Keratinocyte (primary cell): Measurements from ENCODE around the gene CTDSP2.

Experiments
- CTCF ChIP-seq, 3 experiments: IDR thresholded peaks in 1 of 3; conservative IDR thresholded peaks in 1 of 3; optimal IDR thresholded peaks in 1 of 3; 2 replicates in 2 of 3; 3 replicates in 1 of 3; pipeline versions ENCODE3 to v1.5.1; 2011; ENCODE audit warnings: low read length in 3 of 3, mild to moderate bottlenecking in 3 of 3, moderate library complexity in 2 of 3, control low read depth in 1 of 3, inconsistent platforms in 1 of 3; ENCODE audit not compliant: insufficient read depth in 2 of 3; ENCODE audit errors: extremely low read depth in 1 of 3
- EZH2 ChIP-seq: IDR thresholded peaks from one replicate; pipeline ENCODE4 v1.6.1; 2012; ENCODE audit warnings: inconsistent platforms, mild to moderate bottlenecking, low read length, moderate library complexity

GRCh38 chr12:57890191-57891115 is 43.9 kb upstream of the CTDSP2 start:
- TF ChIP-seq CTCF (optimal IDR thresholded peaks at IDR 0.05 in 1 of 3, IDR thresholded peaks at IDR 0.05 in 1 of 3, conservative IDR thresholded peaks at IDR 0.05 in 1 of 3; ENCODE audit: extremely low read depth in 1 of 3, insufficient read depth in 2 of 3, low read length in 3 of 3) (no peak), EZH2 (no peak)
